GM12865 (cell line): ENCODE results near the gene RGS5.
"Not testable (repeated sequence)": the region's sequence is repeated elsewhere in the genome, so short reads cannot be mapped to it uniquely, and the experiment has no call there.

Source experiments
- DNase-seq: peaks from one replicate; pipeline ENCODE4 v3.0.0; 2010; ENCODE audit warnings: low read depth
- H3K4me3 ChIP-seq: 2 replicates; pipeline ENCODE4 v1.5.1; 2011; ENCODE audit warnings: mild to moderate bottlenecking, low read depth, low read length, control low read depth
- TF ChIP-seq, protein P1 (sequence below): IDR thresholded peaks from 2 replicates; pipeline ENCODE4 v1.5.1; 2011; ENCODE audit warnings: low read length, control low read depth, low read depth, inconsistent platforms; ENCODE audit not compliant: insufficient read depth; ENCODE audit errors: missing control alignments

RGS5 gene, protein sequence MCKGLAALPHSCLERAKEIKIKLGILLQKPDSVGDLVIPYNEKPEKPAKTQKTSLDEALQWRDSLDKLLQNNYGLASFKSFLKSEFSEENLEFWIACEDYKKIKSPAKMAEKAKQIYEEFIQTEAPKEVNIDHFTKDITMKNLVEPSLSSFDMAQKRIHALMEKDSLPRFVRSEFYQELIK

DNA sequence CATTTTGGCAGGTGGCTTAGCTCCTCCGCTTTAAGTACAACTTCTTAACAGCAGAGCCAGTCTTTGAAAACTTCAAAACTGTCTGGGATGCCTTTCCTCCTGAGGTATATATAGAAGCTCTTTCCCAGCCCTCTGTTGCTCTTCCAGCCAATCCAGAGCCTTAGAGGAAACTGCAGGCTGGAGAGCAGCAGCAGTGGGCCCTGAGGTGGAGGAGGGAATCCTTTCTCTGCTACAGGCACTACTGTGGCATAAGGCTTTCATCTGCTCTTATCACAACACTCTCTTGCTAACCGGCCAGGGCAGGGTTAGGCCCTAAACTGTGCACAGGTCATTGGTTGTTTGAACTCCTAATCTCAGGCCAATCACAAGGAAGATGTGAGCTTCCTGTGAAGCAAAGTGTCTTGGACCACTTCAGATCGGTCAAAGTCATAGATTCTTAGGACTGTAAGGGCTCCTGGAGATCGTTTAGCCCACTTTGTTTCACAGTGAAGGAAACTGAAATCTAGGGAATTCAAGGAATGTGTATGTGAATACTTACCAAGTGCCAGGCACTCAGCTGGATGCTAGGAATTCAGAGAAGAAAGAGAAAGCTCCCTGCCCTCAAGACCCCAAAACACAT lies at the start of gene RGS5:
Gene RGS5, minus strand, starts transcription at position 84 of the 619 bp plus-strand sequence. Its CDS starts 81 bp downstream, at position 3.
- H3K4me3 ChIP-seq = no peak within 1 kb of the TSS
- TF ChIP-seq, protein P1, sequence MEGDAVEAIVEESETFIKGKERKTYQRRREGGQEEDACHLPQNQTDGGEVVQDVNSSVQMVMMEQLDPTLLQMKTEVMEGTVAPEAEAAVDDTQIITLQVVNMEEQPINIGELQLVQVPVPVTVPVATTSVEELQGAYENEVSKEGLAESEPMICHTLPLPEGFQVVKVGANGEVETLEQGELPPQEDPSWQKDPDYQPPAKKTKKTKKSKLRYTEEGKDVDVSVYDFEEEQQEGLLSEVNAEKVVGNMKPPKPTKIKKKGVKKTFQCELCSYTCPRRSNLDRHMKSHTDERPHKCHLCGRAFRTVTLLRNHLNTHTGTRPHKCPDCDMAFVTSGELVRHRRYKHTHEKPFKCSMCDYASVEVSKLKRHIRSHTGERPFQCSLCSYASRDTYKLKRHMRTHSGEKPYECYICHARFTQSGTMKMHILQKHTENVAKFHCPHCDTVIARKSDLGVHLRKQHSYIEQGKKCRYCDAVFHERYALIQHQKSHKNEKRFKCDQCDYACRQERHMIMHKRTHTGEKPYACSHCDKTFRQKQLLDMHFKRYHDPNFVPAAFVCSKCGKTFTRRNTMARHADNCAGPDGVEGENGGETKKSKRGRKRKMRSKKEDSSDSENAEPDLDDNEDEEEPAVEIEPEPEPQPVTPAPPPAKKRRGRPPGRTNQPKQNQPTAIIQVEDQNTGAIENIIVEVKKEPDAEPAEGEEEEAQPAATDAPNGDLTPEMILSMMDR = no peak
- DNase-seq = no peak

DNA sequence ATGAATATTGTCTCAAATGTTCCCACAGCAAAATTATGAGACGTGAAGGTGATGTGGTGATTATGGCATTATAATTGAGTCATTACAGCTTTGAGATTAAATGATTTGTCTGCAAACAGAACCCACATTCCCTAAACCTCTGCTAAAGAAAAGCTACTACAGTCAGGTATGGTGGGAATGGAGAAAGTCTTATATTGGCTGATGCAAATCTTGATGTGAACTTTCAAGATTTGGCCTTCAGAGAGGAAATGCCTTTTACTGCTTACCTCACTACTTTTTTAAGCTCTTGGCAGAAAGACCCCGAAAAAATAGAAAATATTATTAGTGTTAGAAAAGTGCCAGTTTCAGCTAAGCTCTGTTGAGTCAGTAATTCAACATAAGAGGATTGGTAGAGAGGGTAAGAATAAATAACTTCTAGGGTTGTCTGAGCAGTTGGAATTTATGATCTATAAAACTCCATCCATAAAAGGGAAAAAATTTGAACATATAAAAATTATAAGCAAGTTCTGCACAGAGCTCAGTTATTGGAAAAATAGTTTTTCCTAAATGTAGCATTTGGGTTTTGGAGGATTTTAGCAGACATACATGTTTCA lies 47.8 kb upstream of the RGS5 start:
- TF ChIP-seq, protein P1 = no peak
- DNase-seq = no peak
- H3K4me3 ChIP-seq = no peak overlapping the region

DNA sequence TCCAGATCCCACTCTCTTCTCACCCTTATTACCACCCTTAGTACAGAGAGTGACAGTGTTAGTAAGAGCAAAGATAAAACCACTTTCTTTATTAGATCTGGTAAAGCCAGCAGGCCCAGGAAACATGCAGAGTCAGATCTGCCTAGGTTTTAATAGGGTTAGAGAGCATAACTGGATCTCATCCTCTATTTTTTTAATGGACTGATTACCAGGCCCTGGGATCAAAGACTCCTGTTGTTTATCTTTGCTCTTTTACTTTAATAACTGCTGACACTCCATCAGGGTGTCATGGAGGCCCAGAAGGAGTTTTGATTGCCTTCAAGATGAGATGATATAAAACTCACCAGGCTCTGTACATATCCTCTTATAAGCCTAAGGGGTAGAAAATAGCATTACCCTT lies 45.3 kb upstream of the RGS5 start:
- H3K4me3 ChIP-seq = no peak overlapping the region
- DNase-seq = no peak
- TF ChIP-seq, protein P1 = no peak

DNA sequence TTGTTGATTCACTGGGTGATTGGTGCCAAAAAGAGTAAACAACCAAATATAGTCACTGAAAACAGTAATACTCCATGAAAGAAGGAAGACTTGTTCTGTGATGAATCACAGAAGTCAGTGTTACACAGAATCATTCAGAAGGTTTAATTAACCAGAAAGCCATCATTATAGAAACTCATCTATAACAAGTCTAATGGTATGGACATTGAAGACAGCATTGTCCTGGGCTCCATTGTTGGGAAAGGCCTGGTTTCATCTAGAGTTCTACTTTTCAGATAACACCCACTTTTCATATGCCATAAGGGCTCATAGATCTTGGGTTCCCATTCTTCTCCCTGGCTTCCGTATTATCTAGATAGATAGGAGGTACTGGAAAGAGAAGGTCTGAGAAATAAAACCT lies 41.9 kb upstream of the RGS5 start:
- not testable (repeated sequence) for DNase-seq, H3K4me3 ChIP-seq

DNA sequence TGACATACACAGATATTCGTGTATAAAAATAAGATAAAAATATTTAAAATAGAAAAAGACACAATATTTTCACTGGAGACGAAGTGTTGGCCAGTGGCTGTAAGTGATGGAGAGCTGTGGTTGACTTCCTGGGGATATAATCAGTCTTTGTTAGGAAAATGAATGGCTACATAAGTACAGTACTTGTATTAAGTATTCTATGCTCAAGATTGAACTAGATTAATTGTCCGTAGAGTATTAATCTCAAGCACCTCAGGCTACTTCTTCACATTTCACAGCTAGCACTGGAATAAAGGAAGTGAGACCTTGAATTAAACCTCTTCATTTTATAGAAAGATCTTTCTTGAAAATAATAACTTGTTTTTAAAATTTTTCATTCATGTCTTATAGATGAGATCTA lies 39.0 kb upstream of the RGS5 start:
- DNase-seq = no peak
- TF ChIP-seq, protein P1 = no peak
- H3K4me3 ChIP-seq = no peak overlapping the region

DNA sequence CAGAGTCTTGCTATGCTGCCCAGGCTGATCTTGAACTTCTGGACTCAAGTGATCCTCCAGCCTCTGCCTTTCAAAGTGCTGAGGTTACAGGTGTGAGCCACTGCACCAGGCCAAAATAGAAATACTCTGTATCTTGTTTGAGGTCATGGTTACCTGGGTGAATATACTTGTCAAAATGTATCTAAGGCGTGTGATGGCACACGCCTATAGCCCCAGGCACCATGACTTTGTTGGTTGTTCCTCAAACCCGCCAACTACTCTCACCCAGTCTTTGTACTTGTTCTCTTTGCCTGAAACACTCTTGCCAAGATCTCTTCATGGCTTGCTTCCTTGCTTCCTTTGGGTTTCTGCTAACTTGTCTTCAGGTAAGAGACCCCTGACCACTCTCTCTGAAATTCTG lies 38.0 kb upstream of the RGS5 start:
- H3K4me3 ChIP-seq = no peak overlapping the region
- DNase-seq = no peak
- TF ChIP-seq, protein P1 = no peak

DNA sequence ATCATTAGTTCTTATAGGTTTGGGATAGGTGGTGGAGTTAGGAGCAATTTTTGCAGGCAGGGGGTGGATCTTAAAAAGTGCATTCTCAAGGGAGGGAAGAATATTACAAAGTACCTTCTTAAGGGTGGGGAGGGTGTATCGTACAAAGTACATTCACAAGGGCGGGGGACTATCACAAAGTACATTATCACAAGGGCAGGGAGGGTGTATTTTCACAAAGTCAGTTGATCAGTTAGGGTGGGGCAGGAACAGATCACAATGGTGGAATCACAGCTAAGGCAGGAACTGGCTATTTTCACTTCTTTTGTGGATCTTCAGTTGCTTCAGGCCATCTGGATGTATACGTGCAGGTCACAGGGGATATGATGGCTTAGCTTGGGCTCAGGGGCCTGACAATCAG lies 30.9 kb upstream of the RGS5 start:
- not testable (repeated sequence) for DNase-seq, H3K4me3 ChIP-seq

DNA sequence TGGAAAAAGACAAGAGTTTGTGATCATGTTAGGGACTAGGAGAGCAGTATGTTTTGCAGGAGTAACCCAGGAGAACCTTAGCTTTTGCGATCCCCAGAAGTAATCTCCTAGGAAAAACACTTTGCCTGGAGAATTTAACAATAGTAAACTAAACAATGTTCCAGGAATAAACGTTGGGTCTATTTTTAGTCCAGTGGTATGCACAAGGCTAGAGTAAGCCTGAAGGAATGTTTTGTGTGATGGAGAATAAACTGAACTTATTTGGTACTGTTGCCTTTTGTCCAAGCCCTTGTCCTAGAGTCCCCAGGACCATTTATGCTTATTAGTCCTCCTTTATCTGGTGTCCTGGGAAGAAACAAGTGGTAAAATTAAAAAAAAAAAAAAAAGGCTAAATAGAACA lies 28.7 kb upstream of the RGS5 start:
- DNase-seq = no peak
- no peak overlapping the region for H3K4me3 ChIP-seq
- TF ChIP-seq, protein P1 = no peak
